K562 (cell line): ENCODE results near the gene SUMF1. TPM values are rescaled to one million over a fixed set of nuclear protein-coding genes. Genes with fewer than 3 reads are reported as not detected.

Source experiments
- CCAR2 ChIP-seq: fragments of 200-400 bp; formaldehyde crosslinking; IDR thresholded peaks from 2 replicates; pipeline ENCODE4 v1.6.1; 2017; ENCODE audit warnings: mild to moderate bottlenecking, low read depth, low read length
- CGGBP1 ChIP-seq: fragments of 250-450 bp; sonication (Bioruptor Pico); IDR thresholded peaks from 2 replicates; pipeline ENCODE4 v1.9.0; 2021; ENCODE audit warnings: mild to moderate bottlenecking
- DEAF1 ChIP-seq: fragments of 450-650 bp; formaldehyde crosslinking; IDR thresholded peaks from 2 replicates; pipeline ENCODE4 v1.4.0; 2020; ENCODE audit warnings: mild to moderate bottlenecking, moderate library complexity
- ERF ChIP-seq: fragments of 450-650 bp; formaldehyde crosslinking; IDR thresholded peaks from 2 replicates; pipeline ENCODE4 v1.4.0; 2020; ENCODE audit warnings: mild to moderate bottlenecking, mixed read lengths
- HBP1 ChIP-seq: fragments of 450-650 bp; formaldehyde crosslinking; IDR thresholded peaks from 2 replicates; pipeline ENCODE4 v1.4.0; 2022; ENCODE audit warnings: missing genetic modification characterization
- HMG20A ChIP-seq: fragments of 450-650 bp; formaldehyde crosslinking; conservative IDR thresholded peaks from 2 replicates; pipeline ENCODE4 v1.4.0; 2020; ENCODE audit warnings: mild to moderate bottlenecking, mixed read lengths
- HNRNPUL1 ChIP-seq: fragments of 200-400 bp; formaldehyde crosslinking; IDR thresholded peaks from 2 replicates; pipeline ENCODE4 v1.6.1; 2017; ENCODE audit warnings: low read length
- MAFK ChIP-seq: IDR thresholded peaks from 2 replicates; pipeline ENCODE4 v1.6.1; 2011; ENCODE audit warnings: low read length, improper control_type of control experiment
- MCM2 ChIP-seq: fragments of 450-650 bp; IDR thresholded peaks from 2 replicates; pipeline ENCODE4 v1.6.1; 2017; ENCODE audit warnings: low read depth, mild to moderate bottlenecking
- NBN ChIP-seq: fragments of 450-650 bp; IDR thresholded peaks from 2 replicates; pipeline ENCODE4 v1.6.1; 2016; ENCODE audit warnings: low read depth, mild to moderate bottlenecking
- PCBP2 ChIP-seq: fragments of 200-400 bp; formaldehyde crosslinking; IDR thresholded peaks from 2 replicates; pipeline ENCODE4 v1.6.1; 2018; ENCODE audit warnings: low read length, low read depth, mild to moderate bottlenecking, moderate library complexity; ENCODE audit not compliant: poor library complexity, severe bottlenecking
- POLR2A ChIP-seq: fragments of 450-650 bp; conservative IDR thresholded peaks from 2 replicates; pipeline ENCODE4 v1.6.1; 2016
- RAD51 ChIP-seq: fragments of 450-650 bp; IDR thresholded peaks from 2 replicates; pipeline ENCODE4 v1.7.1; 2016; ENCODE audit warnings: low read depth, mild to moderate bottlenecking, borderline replicate concordance
- RFX5 ChIP-seq: IDR thresholded peaks from 2 replicates; pipeline ENCODE4 v1.6.1; 2011; ENCODE audit warnings: low read depth, mild to moderate bottlenecking, improper control_type of control experiment, low read length
- TCF3 ChIP-seq: sonication (generic); formaldehyde crosslinking; IDR thresholded peaks from 2 replicates; pipeline ENCODE4 v1.4.0; 2020; ENCODE audit warnings: mild to moderate bottlenecking, missing genetic modification reagents
- TEAD4 ChIP-seq, 2 experiments: sonication (generic) in 1 of 2; formaldehyde crosslinking in 1 of 2; IDR thresholded peaks; 2 replicates each; pipeline versions ENCODE4 v1.6.1 to v1.8.0; 2012 to 2022; ENCODE audit warnings: borderline replicate concordance in 1 of 2, inconsistent platforms in 1 of 2, low read length in 1 of 2, mild to moderate bottlenecking in 1 of 2, missing genetic modification reagents in 1 of 2
- ZNF121 ChIP-seq: sonication (generic); formaldehyde crosslinking; conservative IDR thresholded peaks from 2 replicates; pipeline ENCODE4 v1.8.0; 2022; ENCODE audit warnings: missing genetic modification reagents
- ZNF175 ChIP-seq: fragments of 200-800 bp; sonication (Bioruptor generic); IDR thresholded peaks from 2 replicates; pipeline ENCODE4 v1.6.1; 2016; ENCODE audit warnings: low read depth, mild to moderate bottlenecking, missing genetic modification characterization, missing compliant biosample characterization
- ZNF197 ChIP-seq: fragments of 200-800 bp; sonication (Bioruptor generic); IDR thresholded peaks from 2 replicates; pipeline ENCODE4 v1.6.1; 2016; ENCODE audit warnings: low read depth, missing genetic modification characterization, missing compliant biosample characterization
- ZNF253 ChIP-seq: fragments of 250-450 bp; sonication (Bioruptor Pico); conservative IDR thresholded peaks from 2 replicates; pipeline ENCODE4 v1.6.1; 2021; ENCODE audit warnings: mild to moderate bottlenecking
- ZNF263 ChIP-seq: sonication (generic); formaldehyde crosslinking; IDR thresholded peaks from 2 replicates; pipeline ENCODE4 v1.8.0; 2022; ENCODE audit warnings: mild to moderate bottlenecking, missing genetic modification reagents, borderline replicate concordance
- ZNF398 ChIP-seq: fragments of 250-450 bp; sonication (Bioruptor Pico); IDR thresholded peaks from 2 replicates; pipeline ENCODE4 v1.8.0; 2021; ENCODE audit warnings: moderate library complexity, mild to moderate bottlenecking, inconsistent platforms
- ZNF408 ChIP-seq: fragments of 250-450 bp; sonication (Bioruptor Pico); IDR thresholded peaks from 2 replicates; pipeline ENCODE4 v1.4.0; 2020; ENCODE audit warnings: low read depth, mild to moderate bottlenecking, moderate library complexity
- ZNF445 ChIP-seq: fragments of 250-450 bp; sonication (Bioruptor Pico); IDR thresholded peaks from 2 replicates; pipeline ENCODE4 v1.4.0; 2020; ENCODE audit warnings: low read depth, mild to moderate bottlenecking, moderate library complexity
- polyA plus RNA-seq, 8 experiments: library from polyadenylated mRNA; depleted of rRNA in 4 of 8; stranded (reverse) in 5 of 8; unstranded in 3 of 8; fragments of >200 nt; fragmentation: Nextera tagmentation in 2 of 8; fragmentation: Illumina TruSeq in 1 of 8; extraction: Ambion mirVana in 2 of 8; extraction: Trizol in 1 of 8; gene quantifications; 2 replicates each; pipeline versions ENCODE4 v1.2.1 to v1.2.3, GENCODE V29; 2011 to 2014; ENCODE audit warnings: inconsistent platforms in 1 of 8, missing spikeins in 1 of 8
- total RNA-seq, 7 experiments: library from RNA; depleted of rRNA in 6 of 7; stranded (reverse); fragments of >200 nt in 6 of 7; fragmentation: Illumina TruSeq in 2 of 7; extraction: Trizol in 2 of 7; gene quantifications; 2 replicates each; pipeline versions ENCODE4 v1.2.1 to v1.2.3, GENCODE V29; 2011 to 2021; ENCODE audit warnings: low replicate concordance in 1 of 7

SUMF1 gene
- total and polyA plus RNA-seq, 9 of the 15 experiments (the other 6 are each of a cell fraction or from before 2014, with no cell fraction given): 1.3 to 7.4 (median 4.2) TPM

GRCh38 chr3:4466741-4467521 is at the start of gene SUMF1 (continued):
- TF ChIP-seq ZNF398 (CRISPR knock-in tag): no peak
- no peak for TF ChIP-seq CGGBP1 (CRISPR knock-in tag)
- no peak for TF ChIP-seq HBP1 (CRISPR knock-in tag)
- no peak for TF ChIP-seq TEAD4 (IDR thresholded peaks at IDR 0.05; ENCODE audit: low read length)
- no peak for TF ChIP-seq TEAD4 (CRISPR knock-in tag; IDR thresholded peaks at IDR 0.05; ENCODE audit: borderline replicate concordance)
- no peak for TF ChIP-seq MCM2
- TF ChIP-seq CCAR2: no peak
- TF ChIP-seq POLR2A: peak; percentile 94
- 0 out of 2 replicates have a peak, but pooled peaks have one; percentile 30 for TF ChIP-seq ZNF263 (CRISPR knock-in tag)
- TF ChIP-seq PCBP2: no peak
- no peak for TF ChIP-seq TCF3 (CRISPR knock-in tag)
- TF ChIP-seq NBN: peak; percentile 55; the same call in 1 of the 2 replicates
- no peak for TF ChIP-seq HNRNPUL1
- no peak for TF ChIP-seq ZNF253 (CRISPR knock-in tag)
- no peak for TF ChIP-seq ZNF197 (CRISPR knock-in tag)
- no peak for TF ChIP-seq HMG20A (CRISPR knock-in tag)
- peak; percentile 100 for TF ChIP-seq RAD51
- TF ChIP-seq ERF (CRISPR knock-in tag): peak; percentile 88; the same call in 1 of the 2 replicates
- TF ChIP-seq ZNF408 (CRISPR knock-in tag): no peak
- TF ChIP-seq ZNF445 (CRISPR knock-in tag): no peak
- peak; percentile 35; the same call in 1 of the 2 replicates for TF ChIP-seq ZNF175 (CRISPR knock-in tag)
- no peak for TF ChIP-seq RFX5
- TF ChIP-seq MAFK: no peak
- TF ChIP-seq ZNF121: no peak
- TF ChIP-seq DEAF1 (CRISPR knock-in tag): peak; percentile 31; the same call in 1 of the 2 replicates
